HG02970 (cell line): ENCODE data around the gene MYOZ1.
"Not testable (repeated sequence)": the region's sequence is repeated elsewhere in the genome, so short reads cannot be mapped to it uniquely, and the experiment has no call there.

Experiments used
- ATAC-seq: cut with Tn5 transposase; IDR thresholded peaks from one replicate; pipeline ENCODE4 v1.9.1; 2021; ENCODE audit warnings: mild to moderate bottlenecking, moderate library complexity, moderate number of reproducible peaks; ENCODE audit not compliant: unreplicated experiment, low FRiP score

Gene MYOZ1

DNA sequence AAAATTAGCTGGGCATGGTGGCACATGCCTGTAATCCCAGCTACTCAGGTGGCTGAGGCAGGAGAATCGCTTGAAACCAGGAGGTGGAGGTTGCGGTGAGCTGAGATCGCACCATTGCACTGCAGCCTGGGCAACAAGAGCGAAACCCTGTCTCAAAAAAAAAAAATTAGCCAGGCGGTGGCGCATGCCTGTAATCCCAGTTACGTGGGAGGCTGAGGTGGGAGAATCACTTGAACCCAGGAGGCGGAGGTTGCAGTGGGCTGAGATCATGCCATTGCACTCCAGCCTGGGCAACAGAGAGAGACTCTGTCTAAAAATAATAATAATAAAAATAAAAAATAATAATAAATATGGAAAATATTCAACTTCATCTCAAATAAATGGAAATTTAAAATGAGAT lies 24.1 kb downstream of the MYOZ1 start:
- ATAC-seq = not testable (repeated sequence)

DNA sequence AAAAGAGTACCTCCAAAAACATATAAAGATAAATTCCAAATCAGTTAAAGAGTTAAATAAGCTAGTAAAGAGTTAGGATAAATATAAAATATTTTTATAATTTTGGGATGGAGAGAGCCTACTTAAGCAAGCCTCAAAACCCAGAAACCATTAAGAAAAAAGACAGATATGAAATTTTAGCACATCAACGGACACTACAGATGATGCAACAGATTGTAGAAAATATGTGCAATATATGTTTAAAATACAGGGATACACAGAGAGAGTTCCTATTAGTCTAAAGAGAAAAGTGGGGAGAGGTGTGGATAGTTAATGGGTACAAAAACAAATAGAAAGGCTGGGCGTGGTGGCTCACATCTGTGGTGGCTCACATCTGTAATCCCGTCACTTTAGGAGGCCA lies 26.6 kb downstream of the MYOZ1 start:
- ATAC-seq = no peak

DNA sequence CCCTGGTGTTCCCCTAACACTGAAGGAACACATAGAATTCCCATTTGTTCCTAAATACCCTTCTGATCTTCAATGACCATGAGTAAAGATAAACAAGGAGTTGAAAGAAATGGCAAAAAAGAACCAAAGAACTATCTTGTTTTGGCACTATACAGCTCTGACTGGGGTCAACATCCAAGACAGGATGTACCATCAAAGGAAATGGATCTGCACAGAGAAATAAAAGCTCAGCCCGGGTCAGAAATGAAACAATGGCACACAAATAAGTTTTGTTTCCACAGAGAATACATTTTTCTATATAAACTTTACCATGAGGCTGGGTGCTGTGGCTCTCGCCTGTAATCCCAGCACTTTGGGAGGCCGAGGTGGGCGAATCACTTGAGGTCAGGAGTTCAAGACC lies 32.2 kb downstream of the MYOZ1 start:
- no peak for ATAC-seq

DNA sequence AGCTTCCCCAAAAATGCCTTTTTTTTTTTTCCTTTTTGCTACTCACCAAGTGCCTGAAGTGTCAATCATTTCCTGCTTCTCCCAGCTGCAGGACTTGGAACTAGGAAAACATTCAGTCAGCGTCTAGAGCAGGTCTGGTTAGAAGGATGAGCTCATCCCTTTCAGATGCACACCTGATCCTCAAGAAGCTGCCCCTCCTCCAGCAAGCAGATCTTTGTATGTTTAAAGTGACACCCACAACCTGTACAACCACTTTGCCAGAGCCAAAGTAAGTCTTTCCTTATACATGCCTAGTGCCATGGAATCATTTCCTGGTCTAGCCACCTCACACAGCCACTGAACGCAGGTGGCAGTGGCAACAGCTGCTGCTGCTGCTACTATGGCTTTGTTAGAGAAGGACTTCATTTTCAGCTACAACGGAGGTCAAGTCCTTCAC lies 39.8 kb downstream of the MYOZ1 start:
- no peak for ATAC-seq

DNA sequence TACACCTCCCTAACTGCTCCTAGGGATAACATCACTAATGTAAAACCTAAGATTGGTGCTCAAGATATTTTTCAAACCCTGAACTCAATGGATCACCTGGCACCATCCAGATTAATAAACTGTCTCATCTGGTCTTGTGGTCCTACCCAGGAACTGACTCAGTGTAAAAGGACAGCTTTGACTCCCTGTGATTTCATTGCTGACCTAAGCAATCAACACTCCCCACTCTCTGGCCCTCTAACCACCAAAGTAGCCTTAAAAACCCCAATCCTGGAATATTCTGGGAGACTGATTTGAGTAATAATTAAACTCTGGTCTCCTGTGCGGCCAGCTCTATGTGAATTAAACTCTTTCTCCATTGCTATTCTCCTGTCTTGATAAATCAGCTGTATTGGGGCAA lies 43.9 kb downstream of the MYOZ1 start:
- ATAC-seq = no peak

DNA sequence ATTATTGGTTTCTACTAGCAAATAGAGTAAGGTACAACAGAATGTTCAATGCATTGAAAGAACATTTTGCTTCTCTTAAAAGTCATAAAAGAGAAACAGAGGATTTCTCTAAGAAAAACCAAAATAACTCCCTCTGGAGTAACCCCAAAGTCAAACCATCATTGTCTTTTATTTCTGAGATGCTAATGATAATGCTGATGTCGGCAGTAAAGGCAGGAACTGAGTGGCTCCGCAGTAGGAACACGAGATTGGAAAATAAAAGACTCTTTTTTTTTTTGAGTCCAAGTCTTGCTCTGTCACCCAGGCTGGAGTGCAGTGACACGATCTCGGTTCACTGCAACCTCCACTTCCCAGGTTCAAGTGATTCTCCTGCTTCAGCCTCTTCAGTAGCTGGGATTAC lies 47.5 kb downstream of the MYOZ1 start:
- no peak for ATAC-seq

DNA sequence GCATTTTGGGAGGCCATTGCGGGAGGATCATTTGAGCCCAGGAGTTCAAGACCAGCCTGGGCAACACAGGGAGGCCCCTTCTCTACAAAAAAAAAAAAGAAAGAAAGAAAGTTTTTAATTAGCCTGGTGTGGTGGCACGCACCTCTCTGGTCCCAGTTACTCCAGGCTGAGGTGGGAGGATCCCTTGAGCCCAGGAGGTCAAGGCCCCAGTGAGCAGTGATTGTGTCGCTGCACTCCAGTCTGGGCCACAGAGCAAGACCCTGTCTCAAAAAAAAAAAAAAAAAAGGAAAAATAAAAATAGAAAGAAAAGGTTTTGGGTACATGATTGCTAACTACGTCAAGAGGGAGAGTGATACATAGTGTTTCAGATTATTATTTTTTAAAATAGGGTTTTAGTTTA lies 48.2 kb downstream of the MYOZ1 start:
- ATAC-seq = no peak

DNA sequence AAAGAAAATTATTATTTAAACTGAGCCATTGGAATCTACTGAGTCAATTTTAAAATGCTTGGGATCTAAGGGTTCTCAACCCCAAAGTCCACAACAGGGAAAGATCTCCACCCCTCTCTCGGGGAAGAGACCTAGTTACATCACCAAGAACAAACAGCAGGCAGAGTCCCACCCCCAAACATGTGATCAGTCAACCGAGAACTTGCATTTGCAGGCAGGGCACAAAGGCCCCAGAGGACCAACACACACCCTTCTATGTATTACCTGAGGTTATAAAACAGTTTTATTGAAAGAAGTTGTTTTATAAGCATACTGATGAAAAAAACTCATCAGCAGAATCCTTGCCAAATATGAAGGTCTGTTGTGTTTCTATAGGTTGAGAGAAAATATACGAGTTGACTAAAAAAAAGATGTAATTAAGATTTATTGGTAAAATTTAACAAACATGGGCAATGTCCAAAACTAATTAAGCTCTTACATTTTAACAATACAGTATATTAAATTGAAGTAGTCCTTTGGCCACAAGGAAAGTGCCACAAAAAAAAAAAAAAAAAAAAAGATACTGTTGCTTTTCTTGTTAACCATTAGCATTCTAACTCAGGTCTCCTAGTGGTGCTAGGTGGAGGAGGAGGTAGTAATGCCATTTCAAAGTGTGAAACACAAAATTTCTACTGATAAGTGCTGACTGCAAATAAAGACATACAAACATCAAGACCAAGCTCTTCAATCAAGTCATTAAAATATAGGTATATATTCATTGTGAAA lies 49.2 kb downstream of the MYOZ1 start:
- ATAC-seq = no peak

DNA sequence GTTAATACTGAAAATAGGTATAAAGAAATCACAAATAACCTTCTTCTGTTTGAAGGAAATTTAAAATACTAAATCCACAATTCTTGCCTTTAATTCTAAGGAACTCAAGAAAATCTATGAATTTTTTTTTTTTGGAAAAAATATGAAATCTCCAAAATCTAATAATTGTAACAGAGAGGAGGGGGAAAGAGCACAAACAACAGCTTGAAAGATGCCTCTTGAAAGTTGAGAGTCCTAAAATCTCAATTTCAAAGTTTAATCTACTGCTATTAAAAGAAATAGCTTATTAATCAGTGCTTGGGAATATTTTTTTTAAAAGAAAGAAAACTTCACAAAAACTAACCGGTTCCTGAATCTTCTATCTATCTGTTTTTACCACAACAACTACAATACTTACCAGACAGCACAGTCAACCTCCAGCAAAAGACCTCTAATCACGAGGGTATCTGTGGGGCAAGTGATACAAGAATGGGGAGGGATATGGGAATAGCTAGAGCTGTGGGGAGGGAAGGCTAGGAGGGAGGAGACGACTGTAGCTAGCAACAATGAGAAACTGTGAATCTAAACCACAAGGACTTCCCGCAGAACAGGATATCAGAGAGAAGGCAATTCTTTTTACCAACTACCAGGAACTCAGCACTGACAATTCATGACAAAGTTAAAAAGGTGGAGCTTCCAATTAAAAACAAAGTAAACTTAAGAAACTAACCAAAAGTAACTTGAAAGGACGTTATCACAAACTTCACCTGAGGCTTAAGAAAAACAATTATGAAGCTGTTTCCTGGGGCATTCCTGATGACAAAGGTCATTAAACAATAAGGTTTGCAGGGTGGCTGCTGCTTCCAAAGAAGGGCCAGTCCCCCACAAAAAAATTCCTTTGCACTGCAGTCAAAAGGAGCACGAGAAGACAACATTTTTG lies 50.1 kb downstream of the MYOZ1 start, which contains the start of gene USP54:
USP54 (minus strand) TSS at position 462 of the 919 bp plus-strand sequence. CDS start 15,684 bp downstream, outside the sequence.
- ATAC-seq = no peak

DNA sequence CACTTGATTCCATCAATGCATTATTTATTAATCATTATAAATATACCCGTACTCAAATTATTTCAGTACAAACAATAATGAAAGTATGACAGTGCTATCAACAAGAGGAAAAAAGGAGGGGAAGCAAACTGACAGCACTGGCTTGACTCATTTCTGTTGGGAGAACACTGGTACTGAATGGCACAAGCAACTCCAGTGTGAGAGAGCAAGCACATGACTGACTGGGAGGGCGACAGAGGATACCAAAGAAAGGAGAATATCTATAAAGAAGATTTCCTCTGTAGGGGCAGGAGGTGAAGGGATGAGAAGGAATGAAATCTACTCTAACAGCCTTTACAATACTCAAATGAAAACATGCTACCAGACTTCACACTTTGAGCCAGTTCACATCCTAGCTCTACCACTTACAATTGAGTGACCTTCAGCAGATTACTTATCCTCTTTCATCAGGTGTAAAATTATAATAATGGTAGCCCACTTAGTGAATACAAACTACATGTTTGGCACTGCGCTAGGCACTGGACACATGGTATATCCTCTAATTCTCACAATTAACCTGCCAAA lies 51.6 kb downstream of the MYOZ1 start:
- ATAC-seq = no peak

DNA sequence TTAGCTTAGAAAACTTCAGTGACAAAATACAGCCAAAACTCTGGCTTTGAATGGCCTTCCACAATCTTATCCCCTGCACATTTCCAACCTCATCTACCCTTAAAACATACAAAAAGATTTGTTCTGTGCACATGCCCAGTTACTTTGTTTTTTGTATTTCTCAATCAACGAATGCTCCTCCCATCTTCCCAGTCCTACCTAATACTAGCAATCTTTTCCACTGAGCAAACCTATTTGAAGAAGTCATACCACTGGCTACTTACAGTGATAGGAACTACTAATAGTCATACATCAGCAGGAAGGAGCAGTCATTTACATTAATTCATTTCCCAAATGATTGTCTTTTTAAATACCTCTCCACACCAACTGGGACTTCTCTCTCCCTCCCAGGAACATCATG lies 52.6 kb downstream of the MYOZ1 start:
- ATAC-seq = no peak

DNA sequence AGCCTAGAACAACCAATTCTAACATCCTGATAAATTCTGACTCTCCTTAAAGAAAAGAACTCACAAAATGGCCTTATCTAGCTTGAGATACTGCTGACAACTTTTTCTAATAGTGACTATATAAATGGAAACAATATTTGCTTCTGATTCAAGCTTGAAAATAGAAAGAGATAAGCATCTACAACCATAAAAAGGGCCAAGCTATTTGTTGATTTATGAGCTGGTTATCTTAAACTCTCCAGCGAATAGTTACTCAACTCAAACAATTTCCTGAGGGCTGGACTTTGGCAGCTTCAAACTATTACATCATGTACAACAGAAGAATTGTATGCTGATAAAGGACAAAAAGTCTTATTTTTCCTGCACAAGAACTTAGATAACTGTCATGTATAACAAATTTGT lies 54.7 kb downstream of the MYOZ1 start:
- no peak for ATAC-seq

DNA sequence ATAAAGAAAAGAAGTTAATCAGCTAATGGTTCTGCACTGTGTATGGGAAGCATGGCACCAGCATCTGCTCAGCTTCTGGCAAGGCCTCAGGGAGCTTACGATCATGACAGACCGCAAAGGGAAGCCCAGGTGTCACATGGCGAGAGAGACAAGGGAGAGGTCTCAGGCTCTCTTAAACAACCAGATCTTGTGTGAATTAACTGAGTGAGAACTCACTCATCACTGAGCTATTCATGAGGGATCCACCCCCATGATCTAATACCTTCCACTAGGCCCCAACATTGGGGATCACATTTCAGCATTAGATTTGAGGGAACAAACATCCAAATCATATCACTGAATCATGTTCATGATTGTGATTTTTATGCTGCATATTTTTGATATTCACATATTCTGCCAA lies 55.9 kb downstream of the MYOZ1 start:
- no peak for ATAC-seq

DNA sequence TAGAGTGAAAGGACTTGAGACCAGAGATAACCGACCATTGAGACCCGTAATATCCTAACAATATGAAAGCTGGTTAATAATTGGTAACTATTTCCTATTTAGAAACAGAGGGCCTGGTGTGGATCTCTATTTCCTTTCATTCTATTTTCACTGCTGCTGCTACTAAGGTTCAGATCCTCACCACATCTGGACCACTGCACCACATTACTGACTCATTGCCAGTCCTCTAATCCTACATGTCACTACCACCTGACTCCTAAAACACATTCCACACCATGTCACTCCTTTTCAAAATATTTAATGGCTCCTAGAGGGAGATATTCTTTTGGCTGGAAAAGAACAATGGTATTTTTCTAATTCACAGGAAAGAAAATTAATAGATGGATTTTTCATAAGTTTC lies 56.5 kb downstream of the MYOZ1 start:
- no peak for ATAC-seq

DNA sequence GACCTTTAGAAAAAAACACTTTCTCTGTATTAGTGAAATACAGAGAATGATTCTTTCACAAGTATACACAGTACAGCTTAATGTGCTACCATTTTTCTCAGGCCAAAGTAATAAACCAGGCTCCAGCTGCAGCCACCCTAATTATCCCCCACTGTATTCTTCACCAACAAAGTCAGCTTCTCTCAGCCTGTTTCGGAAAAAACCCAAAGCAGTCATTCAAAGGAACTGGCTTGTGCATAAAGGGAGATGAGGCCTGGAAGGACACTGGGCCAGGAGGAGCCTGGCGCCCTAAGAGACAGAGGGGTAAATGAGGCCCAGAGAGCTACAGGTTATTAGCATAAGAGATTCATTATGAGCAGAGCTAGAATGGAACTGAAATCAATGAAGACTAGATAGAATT lies 59.4 kb downstream of the MYOZ1 start:
- no peak for ATAC-seq
